HG03439 (cell line): Measurements from ENCODE around the gene NEMP1.
"Not testable (repeated sequence)": the region's sequence is repeated elsewhere in the genome, so short reads cannot be mapped to it uniquely, and the experiment has no call there.

Experiments used
- ATAC-seq: cut with Tn5 transposase; IDR thresholded peaks from one replicate; pipeline ENCODE4 v1.9.1; 2021; ENCODE audit warnings: mild to moderate bottlenecking, moderate library complexity; ENCODE audit not compliant: unreplicated experiment

NEMP1 gene

DNA sequence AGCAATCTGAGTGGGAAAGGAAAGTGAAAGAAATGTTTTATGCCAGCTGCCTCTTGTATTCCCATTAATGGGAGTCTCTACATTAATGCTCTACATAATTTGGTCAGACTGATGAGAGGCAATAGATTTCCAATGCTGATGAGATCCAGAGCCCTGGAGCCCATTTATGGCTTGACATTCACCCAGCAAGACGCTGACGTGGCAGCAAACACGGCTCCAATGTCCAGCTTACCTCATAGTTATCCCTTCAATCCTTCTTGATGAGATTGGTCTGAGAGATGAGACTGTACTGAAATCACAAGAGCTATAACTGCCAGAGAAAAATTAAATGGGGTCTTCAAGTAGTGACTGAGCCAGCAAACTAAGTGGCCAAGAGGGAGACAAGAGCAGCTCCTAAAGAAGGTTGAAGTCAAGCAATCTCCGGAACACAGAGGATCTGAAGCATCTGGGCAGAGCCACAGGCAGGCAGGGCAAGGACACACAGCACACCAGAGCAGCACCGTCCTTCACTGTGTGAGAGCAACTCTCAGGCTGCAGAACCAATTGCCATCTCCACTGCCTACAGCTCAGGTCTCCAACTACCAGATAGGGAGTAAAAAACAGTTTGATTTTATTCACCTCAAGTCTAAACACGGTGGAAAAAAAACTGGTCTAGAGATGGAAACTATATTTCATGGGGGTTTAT, 21.4 kb downstream of the NEMP1 start:
- no peak for ATAC-seq

DNA sequence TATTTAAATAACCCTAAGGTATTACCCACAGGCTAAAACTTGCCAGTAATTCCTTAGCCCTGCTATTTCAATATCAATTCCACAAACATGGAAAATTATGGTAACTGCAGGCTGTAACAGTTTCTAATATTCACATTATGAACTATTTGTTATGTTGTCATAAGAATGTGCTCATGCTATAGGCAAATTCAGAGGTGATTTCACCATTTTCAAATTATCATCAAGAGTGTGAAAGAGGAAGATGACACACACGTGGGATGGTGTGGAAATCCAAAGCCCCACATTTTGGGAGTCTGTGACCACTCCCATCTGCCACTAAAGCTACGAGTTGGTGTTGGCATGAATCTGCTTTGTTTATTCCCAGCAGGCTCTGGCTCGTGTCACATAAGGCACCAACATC, 22.8 kb downstream of the NEMP1 start:
- ATAC-seq, result no peak

DNA sequence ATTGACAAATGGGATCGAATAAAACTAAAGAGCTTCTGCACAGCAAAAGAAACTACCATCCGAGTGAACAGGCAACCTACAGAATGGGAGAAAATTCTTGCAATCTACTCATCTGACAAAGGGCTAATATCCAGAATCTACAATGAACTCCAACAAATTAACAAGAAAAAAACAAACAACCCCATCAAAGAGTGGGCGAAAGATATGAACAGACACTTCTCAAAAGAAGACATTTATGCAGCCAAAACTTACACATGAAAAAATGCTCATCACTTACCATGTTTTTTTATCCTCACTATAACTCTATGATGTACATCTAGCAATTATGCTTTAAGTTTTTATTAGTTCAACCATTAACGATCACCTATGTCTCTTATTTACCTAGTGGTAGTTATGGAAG, 24.7 kb downstream of the NEMP1 start:
- not testable (repeated sequence) for ATAC-seq

DNA sequence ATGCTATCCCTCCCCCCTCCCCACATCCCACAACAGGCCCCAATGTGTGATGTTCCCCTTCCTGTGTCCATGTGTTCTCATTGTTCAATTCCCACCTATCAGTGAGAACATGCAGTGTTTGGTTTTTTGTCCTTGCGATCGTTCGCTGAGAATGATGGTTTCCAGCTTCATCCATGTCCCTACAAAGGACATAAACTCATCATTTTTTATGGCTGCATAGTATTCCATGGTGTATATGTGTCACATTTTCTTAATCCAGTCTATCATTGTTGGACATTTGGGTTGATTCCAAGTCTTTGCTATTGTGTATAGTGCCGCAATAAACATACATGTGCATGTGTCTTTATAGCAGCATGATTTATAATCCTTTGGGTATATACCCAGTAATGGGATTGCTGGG, 25.4 kb downstream of the NEMP1 start:
- not testable (repeated sequence) for ATAC-seq

DNA sequence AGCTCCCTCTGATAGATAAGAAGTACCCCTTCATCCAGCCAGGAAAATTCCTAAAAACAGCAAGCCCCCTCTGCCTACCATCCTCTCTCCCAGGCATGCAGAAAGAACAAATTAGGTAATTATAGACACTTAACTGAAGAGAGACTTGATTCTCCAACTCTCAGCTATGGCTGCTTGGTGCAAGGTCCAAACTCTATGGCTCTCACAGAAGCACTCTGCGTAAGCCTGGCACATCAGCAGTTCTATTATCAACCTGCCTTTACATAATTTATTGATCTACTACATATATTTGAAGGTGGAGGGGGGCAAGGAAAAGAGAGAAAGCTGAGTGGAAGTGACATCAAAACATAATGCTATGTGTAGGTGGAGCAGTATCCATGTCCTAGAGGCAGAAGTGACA, 27.6 kb downstream of the NEMP1 start:
- no peak for ATAC-seq

DNA sequence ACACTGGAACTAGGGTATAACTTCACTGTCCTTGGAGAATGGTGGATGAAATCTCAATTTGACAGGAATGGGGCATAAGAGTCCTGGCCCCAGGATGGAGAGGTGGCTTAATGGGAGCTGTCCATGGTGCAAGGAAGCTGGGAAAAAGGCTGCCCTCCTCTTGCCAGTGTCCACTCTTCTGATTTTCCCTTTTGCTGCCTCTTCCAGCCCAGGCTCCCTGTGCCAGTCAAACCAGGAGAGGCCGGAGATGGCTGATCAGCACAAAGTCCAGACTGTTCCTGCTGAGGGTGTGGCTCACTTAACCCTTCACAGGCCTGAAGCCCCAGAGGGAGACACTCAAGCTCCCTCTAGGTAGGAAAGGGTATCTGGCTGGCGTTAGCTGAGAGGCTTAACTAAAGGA, 28.7 kb downstream of the NEMP1 start, which contains the start of gene MYO1A:
MYO1A (minus strand) TSS at position 240 of the 400 bp plus-strand sequence. CDS start 1,806 bp downstream, outside the sequence.
- ATAC-seq, result no peak

DNA sequence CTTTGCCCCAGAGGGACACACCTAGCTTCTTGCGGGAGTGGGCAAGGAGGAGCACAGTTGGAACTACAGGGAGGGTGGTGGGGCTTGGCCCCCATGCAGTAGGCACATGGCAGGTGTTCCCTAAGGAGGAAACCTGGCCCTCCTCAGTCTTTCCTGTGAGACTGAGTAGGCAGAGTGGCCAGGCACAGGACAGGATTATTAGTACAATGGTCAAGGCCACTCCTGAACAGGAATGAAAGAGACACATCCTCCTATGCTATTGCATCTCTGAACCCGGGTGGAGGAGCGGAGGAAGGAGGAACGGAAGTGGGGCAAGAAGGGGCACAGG, 29.5 kb downstream of the NEMP1 start:
- ATAC-seq, result no peak

DNA sequence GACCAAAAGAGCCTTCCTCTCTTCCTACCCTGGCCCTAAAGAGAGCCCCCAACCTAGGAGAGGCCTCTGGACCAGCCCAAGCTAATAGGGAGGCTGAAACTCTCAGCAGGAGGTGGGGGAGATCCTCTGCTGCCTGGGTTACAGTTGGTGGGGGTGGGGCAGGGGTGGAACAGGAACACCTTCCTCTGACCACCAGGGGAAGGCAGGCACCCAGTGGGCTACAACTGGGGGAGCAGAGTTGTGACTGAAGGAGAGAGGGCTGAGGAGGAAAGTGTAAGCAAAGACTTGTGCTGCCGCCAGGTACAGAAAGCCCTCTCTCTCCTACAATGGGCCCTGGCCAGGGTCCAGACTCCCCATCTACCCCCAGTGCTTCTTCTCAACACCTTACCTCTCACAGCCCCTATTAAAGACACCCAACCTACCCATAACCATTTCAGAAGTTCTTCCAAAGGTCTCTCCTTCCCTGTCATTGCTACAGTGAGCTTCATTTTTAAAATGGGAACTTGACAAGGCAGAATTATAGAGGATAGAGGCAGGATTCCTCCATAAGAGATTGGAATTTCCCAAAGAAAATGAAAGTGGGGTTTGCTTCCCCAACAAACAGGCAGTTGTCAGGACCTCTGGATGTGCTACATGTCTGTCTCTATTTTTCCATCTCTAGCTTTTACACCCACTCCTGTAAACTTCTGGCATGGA, 30.0 kb downstream of the NEMP1 start:
- no peak for ATAC-seq

DNA sequence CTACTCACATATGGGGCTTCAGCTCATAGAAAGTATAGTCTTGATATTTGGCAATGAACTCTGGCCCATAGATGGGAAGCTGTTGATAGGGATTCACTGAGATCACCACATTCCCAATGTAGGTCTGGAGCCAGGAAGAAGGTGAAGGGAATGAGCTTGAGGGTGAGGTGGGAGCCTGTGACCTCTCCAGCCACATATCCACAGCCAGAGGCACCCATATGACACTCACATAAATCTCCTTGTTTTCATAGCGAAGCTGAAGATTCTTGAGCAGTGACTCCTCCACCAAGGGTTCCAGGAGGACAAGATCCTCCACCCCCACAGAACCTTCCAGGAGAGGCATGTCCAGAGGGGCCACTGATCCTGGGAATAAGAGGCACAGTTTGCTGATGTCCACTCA, 30.6 kb downstream of the NEMP1 start:
- ATAC-seq, result no peak

DNA sequence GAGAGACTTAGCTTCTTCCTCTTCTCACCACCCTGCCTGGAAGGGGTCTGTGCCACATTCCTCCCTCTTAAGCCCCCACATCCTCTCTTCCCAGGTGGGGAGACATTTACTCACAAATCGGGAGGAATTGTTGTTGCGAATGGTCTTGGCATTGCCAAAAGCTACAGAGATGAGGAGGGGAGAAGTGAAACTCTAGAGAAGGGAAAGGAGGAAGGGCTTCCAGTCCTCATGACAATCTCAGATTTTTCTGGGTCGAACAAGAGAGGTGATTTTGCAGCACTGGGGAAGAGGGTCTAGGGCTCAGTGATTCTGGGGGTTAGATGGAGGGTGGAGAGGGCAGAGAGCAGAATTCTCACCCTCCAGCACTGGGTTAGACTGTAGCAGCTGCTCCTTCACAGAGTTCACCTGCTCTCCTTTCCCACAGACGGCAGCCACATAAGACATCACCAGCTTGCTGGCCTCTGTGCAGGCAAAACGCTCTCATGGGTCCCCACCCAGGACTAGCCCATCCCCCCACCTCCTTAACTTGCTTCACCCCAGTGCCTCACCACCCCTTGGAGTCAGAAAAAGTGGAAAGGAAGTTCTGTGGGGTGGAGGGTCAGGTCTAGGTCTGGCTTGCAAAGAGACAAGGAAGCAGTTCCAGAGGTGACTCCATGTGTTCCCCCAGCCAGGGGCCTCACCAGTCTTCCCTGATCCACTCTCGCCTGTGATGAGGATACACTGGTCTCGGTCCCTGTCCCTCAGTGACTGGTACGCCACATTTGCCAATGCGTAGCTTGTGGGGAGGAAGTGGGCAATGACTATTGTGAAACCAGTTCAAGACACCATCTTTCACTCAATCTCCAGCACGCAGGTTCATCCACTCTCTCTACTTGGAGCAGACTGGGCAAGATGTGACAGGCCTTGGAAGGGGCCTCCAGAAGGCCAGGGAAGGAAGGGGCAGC, 31.4 kb downstream of the NEMP1 start:
- no peak for ATAC-seq

DNA sequence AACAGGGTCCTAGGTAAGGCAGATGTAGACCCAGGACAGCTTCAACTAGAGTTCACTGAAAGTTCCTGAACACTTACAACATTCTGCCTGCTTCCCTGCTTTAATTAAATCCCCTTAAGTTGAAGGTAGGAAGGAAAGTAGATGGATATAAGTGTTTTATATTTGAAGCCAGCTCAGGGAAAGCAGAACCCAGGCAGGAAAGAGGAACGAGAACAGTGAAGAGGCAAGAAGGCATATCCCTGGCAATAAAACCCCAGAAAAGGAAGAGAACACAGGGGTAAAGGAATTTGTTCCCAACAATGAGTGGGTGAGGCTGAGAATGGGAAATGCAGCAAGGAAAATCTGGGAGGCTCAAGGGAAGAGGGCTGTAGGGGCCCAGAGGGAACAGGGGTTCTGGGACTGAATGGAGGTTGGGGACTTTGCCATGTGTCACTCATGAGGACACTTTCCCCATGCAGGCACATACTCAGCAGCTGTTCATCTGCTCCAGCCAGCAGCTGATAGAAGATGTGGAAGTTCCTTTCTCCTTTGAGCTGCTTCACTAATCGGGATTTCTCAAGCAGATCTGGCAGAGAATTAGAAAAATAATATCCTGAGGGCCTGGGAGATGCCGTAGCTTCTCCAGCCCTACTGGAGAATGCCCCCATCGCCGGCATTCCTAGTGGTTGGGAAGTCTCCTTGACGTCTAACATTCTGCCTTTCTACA, 32.4 kb downstream of the NEMP1 start:
- no peak for ATAC-seq

DNA sequence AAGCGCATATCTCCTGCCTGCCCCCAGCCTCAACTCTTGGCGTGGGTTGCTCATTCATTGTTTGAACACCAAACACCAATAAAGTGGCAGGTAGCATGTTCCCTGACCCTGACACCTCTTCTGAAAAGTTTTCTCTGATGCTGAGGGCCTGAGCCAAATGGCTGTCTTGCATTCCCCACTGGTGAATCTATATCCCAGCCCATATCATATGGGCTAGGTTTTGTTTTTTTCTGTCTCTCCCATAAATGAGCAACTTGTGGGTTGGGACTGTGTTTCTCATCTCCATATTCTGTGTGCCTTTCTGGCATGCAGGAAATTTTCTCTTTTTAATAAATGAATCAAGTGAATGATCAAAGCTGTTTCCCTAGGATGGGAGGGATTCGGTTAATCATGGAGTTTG, 33.7 kb downstream of the NEMP1 start:
- ATAC-seq, result no peak

DNA sequence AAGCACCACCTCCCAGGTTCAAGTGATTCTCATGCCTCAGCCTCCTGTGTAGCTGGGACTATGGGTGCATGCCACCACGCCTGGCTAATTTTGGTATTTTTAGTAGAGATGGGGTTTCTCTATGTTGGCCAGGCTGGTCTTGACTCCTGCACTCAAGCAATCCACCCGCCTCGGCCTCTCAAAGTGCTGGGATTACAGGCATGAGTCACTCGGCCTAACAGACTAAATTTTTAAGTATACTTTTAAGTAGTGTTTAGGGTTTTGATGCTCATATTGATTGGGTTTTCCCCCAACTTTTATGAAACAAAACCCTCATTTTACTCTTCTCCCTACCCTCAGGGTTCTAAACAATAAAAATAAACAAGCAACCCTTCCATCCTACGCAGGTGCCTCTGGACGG, 34.1 kb downstream of the NEMP1 start:
- ATAC-seq, result no peak

DNA sequence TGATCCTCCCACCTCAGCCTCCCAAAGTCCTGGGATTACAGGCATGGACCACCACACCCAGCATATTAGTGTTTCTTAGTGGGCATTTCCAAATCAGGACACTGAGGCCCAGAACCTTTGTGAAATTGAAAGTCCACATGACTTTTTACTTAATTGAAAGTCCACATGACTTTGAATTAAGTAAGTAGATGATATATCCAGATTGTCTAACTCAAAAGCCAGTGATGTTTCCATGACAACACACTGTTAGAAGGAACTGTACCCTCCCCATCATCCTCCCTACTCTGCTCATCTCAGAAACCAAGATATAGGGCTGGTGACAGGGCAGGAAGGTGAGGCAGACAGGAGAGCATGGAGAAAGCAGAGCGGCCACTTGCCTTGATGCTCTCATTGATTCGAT, 35.9 kb downstream of the NEMP1 start:
- ATAC-seq, result no peak

DNA sequence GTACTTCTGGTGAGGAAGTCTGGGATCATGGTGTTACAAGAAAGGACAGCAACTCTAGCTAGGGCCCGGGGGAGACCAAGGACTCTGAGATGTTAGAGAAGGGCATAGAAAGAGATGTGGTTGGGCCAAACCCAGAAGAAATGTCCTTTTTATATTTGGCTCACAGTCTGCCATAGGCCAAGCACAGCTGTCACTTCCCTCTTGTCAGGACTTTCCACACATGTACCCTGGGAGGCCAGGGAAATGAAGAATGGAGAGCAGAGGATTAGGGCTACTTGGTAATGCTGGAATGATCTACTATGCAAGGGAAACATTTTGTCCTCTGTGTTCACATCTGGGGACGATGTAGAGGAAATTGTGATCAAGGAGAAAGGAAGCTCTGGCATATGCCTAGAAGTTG, 37.8 kb downstream of the NEMP1 start:
- no peak for ATAC-seq

DNA sequence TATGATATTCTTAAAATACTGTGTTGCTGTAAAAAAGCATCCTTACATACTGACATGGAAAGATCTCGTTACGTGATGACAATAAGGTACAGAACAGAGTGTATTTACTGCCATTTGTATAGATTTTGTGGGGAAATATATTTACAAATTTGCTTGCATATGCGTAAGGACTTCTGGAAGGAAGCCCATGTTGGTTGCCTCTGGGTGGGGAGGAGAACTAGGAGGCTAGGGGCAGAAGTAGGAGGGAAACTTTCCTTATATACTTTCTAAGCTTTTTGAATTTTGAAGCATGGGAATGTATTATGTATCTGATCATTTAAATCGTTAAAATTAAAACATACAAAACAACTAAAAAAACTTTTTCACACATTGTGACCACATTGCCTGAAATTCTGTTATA, 38.4 kb downstream of the NEMP1 start:
- ATAC-seq, result no peak

DNA sequence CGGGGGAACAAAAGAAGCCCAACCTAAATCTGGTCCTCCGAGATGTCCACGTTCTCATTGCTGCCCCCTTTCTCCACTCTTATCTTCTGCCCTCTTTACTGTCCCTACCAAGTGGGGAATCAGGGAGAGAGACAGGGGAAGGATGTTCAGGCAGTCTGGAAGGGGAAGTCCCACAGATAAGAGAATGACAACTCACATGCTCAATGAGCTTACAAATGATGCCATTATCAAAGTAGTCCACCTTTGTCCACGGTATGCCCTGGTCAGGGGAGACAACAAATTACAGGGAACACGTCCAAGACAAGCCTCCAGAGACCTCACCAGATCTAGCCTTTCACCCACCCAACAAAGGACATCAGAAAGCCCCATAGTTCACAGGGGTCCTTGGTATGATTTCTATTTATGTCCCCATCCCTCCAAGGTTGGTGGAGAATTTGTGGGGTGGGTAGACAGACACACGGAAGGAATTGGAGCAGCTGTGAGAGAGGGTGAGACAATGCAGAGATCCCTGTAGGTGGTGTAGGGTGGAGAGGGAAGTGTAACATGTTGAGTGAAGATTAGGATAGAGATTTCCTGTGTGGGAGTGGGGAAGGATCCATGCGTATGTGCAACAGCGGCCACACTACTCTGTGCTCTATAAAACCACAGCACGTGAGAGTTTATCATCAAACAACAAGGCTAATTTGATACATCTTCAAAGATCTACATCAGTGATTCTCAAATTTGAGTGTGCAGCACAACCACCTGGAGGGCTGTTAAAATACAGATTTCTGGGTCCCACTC, 39.4 kb downstream of the NEMP1 start:
- no peak for ATAC-seq

DNA sequence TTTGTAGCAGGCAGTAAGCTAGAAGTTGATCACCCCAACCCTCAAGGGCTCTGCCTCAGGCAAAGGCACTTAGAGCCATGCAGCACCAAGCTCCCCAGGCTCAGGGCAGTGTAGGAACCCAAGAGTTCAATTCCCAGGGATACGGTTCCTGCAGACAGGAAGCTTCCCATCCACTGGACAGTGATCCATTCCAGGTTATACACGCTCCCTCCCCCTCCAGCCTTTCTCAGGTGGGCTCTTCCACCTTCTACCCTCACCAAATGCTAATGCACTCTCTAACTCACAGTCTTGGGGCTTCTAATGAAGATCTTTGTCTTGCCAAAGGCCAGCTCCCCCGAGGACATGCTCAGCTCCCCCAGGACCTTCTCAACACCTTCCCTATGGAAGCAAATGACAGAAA, 41.3 kb downstream of the NEMP1 start:
- no peak for ATAC-seq

DNA sequence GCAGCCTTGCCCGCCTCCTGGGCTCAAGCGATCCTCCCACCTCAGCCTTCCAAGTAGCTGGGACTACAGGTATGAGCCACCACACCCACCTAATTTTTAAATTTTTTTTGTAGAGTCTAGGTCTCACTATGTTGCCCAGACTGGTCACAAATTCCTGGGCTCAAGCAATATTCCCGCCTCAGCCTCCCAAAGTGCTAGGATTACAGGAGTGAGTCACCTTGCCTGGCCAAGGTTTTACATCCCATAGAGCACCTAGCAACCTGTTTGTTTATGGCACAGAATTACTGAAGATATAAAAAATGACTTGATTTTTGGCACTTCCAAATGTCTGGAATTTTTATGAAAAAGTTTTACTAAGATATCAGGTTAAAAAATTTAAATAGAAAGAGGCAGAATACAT, 45.2 kb downstream of the NEMP1 start:
- ATAC-seq, result no peak

DNA sequence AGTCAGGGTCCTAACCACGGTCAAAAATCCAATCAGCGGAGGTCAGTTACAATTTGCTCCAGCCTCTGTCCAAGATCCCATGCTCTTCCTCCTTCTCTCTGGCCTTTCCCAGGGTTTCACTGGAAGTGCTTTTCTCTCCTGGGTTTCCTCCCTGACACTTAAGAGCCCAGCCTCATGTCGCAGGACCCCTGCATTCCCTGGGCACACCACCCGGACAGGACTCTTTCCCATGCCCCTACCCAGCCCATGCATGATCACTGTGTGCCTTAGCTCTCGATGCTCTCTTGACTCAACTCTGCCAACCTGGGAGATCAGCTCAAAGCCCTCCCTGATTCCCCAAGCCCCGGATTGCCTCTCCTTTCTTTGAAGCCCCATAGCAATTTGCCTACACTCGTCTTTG, 46.8 kb downstream of the NEMP1 start:
- no peak for ATAC-seq
